Measurements from ENCODE around the gene WDR18.

DNA sequence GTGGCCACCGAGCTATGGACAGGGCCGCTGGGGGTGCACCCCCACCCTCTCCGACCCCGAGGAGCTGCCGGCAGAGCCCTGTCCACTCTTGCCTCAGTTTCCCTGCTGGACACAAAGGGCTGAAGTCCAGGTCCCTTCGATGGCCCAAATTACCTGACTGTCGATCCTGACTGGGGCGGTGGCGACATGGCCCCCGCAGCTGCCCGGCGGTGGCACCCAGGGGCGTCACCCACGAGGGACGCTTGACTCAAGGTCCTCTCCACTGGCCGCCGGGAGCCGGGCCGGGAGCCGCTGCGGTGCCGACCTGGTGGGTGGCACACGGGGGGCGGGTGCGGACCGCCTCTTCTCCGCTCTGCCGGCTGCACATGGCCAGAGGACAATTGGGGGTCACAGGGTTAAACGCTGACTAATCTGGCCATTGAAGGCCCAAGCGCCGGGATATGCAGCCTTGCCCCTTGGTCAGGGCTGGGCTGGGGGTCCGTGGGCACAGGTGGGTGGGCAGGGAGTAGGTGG is 42.0 kb upstream of the WDR18 start:
- TF ChIP-seq JUND (IDR thresholded peaks at IDR 0.05) (no peak), POLR2AphosphoS5 (IDR thresholded peaks at IDR 0.05; ENCODE audit: low read depth, low read length) (no peak), CTCF (IDR thresholded peaks at IDR 0.05 in 2 of 3, conservative IDR thresholded peaks at IDR 0.05 in 1 of 3; ENCODE audit: borderline replicate concordance in 1 of 3, insufficient read depth in 1 of 3, low read depth in 2 of 3, low read length in 2 of 3) (no peak), RAD21 (IDR thresholded peaks at IDR 0.05; ENCODE audit: low read depth) (no peak), POLR2A (IDR thresholded peaks at IDR 0.05; ENCODE audit: borderline replicate concordance, extremely low read depth, insufficient read depth, insufficient read length) (no peak), ZFX (IDR thresholded peaks at IDR 0.05) (no peak), FOSL1 (IDR thresholded peaks at IDR 0.05; ENCODE audit: low read depth) (no peak), SP1 (IDR thresholded peaks at IDR 0.05; ENCODE audit: low read depth) (no peak), CEBPB (IDR thresholded peaks at IDR 0.05; ENCODE audit: low read depth) (no peak), ZNF274 (IDR thresholded peaks at IDR 0.05; ENCODE audit: low read depth, low read length) (no peak)
- TF ChIP-seq, protein P1, sequence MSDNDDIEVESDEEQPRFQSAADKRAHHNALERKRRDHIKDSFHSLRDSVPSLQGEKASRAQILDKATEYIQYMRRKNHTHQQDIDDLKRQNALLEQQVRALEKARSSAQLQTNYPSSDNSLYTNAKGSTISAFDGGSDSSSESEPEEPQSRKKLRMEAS (IDR thresholded peaks at IDR 0.05) = no peak
- TF ChIP-seq, protein P2, sequence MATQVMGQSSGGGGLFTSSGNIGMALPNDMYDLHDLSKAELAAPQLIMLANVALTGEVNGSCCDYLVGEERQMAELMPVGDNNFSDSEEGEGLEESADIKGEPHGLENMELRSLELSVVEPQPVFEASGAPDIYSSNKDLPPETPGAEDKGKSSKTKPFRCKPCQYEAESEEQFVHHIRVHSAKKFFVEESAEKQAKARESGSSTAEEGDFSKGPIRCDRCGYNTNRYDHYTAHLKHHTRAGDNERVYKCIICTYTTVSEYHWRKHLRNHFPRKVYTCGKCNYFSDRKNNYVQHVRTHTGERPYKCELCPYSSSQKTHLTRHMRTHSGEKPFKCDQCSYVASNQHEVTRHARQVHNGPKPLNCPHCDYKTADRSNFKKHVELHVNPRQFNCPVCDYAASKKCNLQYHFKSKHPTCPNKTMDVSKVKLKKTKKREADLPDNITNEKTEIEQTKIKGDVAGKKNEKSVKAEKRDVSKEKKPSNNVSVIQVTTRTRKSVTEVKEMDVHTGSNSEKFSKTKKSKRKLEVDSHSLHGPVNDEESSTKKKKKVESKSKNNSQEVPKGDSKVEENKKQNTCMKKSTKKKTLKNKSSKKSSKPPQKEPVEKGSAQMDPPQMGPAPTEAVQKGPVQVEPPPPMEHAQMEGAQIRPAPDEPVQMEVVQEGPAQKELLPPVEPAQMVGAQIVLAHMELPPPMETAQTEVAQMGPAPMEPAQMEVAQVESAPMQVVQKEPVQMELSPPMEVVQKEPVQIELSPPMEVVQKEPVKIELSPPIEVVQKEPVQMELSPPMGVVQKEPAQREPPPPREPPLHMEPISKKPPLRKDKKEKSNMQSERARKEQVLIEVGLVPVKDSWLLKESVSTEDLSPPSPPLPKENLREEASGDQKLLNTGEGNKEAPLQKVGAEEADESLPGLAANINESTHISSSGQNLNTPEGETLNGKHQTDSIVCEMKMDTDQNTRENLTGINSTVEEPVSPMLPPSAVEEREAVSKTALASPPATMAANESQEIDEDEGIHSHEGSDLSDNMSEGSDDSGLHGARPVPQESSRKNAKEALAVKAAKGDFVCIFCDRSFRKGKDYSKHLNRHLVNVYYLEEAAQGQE (IDR thresholded peaks at IDR 0.05; ENCODE audit: low read depth) = no peak

Measured in HCT116 (cell line).